ENCODE measurements around the gene CHCHD3.

The CHCHD3 gene

DNA sequence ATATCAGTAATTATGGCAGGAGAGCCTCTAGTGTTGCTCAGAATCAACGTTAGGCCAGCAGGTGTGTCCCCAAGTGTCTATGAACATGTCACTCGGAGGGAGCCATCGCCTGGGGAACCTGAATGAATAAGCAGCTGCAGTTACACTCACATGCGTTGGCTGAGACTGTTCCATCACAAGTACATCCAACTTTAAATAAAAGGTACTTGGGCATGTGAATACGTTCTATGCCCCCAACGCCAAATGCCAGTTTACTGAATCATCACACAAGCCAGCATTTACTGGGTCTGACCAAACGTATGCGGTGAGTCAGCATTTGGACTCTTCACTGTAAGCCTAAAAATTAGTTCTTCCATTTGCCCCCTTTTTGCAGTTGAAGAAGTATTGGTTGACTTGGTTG is 298.1 kb downstream of the CHCHD3 start:
- Histone ChIP-seq H3K27me3 (replicated peaks; ENCODE audit: control insufficient read depth, insufficient read depth, low read length) (no peaks in the 10 kb centered on the region), H3K36me3 (ENCODE audit: control insufficient read depth, insufficient read depth, low read length) (no peaks in the 10 kb centered on the region; the same call in none of the 2 replicates), H3K4me3 (replicated peaks; ENCODE audit: low read depth, low read length) (no peak overlapping the region)
- DNase-seq (ENCODE audit: extremely low read depth, insufficient read length) = no peak
- TF ChIP-seq, protein P1, sequence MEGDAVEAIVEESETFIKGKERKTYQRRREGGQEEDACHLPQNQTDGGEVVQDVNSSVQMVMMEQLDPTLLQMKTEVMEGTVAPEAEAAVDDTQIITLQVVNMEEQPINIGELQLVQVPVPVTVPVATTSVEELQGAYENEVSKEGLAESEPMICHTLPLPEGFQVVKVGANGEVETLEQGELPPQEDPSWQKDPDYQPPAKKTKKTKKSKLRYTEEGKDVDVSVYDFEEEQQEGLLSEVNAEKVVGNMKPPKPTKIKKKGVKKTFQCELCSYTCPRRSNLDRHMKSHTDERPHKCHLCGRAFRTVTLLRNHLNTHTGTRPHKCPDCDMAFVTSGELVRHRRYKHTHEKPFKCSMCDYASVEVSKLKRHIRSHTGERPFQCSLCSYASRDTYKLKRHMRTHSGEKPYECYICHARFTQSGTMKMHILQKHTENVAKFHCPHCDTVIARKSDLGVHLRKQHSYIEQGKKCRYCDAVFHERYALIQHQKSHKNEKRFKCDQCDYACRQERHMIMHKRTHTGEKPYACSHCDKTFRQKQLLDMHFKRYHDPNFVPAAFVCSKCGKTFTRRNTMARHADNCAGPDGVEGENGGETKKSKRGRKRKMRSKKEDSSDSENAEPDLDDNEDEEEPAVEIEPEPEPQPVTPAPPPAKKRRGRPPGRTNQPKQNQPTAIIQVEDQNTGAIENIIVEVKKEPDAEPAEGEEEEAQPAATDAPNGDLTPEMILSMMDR (IDR thresholded peaks at IDR 0.05; ENCODE audit: insufficient read depth, low read length, poor library complexity, severe bottlenecking) = no peak

DNA sequence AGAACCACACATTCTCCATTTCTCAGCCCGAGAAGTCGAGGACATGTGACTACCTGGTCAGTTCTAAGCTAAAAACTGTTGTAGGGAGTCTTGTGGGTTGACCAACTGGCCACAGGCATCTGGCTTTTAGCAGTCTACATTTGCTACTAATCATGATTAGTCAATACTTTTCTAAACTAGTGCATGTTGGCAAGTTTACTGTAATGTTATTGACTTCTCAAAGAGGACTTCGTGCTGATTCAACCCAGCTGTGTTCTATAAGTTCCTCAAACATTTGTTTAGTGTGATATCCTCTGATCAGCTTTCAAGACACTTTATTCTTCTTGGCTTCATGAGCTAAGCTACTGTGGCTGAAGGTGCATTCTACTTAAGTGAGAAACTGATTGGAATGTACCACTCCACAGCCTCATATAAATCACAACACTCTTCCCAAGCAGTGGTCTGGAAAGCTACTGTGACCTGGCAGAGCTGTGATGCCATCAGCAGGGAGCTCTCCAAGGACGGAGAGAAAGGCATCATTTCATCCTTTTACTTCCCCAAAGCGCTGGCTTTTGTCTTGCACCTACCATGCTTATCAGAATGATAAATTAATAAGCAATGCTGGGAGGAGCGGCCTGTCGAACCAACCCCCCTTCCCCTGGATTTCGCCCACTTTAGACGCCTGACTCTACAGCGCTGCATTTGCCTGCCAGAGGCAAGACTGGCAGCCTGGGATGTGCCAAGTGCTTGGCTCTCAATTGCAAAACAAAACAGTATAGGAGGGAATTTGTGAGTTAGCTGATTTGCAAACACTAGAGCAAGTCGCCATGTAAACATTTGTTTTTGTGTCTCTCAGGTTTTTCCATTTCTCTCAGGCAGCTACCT is 298.9 kb downstream of the CHCHD3 start:
- no peak overlapping the region for H3K4me3 ChIP-seq (replicated peaks; ENCODE audit: low read depth, low read length)
- H3K36me3 ChIP-seq (ENCODE audit: control insufficient read depth, insufficient read depth, low read length) = no peaks in the 10 kb centered on the region; the same call in none of the 2 replicates
- H3K27me3 ChIP-seq (replicated peaks; ENCODE audit: control insufficient read depth, insufficient read depth, low read length) = no peaks in the 10 kb centered on the region
- no peak for DNase-seq (ENCODE audit: extremely low read depth, insufficient read length)
- TF ChIP-seq, protein P1 (IDR thresholded peaks at IDR 0.05; ENCODE audit: insufficient read depth, low read length, poor library complexity, severe bottlenecking) = no peak

DNA sequence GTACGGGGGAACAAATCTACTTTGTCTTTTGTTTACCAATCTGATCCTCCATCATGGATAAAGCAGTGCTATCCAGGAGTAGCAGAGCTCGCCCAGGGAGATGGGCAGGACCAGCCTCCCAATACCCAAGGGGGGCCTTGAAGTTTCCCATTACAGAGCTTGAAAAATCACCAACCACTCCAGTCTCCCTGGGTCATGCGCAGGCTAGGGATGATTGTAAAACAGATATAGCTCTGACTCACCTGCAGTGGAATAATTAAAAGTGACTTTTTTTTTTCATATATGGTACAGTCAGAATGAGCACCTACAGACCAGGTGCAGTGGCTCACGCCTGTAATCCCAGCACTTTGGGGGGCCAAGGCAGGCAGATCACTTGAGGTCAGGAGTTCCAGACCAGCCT is 301.1 kb downstream of the CHCHD3 start:
- Histone ChIP-seq H3K4me3 (replicated peaks; ENCODE audit: low read depth, low read length) (no peak overlapping the region), H3K36me3 (ENCODE audit: control insufficient read depth, insufficient read depth, low read length) (no peaks in the 10 kb centered on the region; the same call in 1 of the 2 replicates), H3K27me3 (replicated peaks; ENCODE audit: control insufficient read depth, insufficient read depth, low read length) (no peaks in the 10 kb centered on the region; the same call in 1 of the 2 replicates)
- no peak for DNase-seq (ENCODE audit: extremely low read depth, insufficient read length)
- TF ChIP-seq, protein P1 (IDR thresholded peaks at IDR 0.05; ENCODE audit: insufficient read depth, low read length, poor library complexity, severe bottlenecking) = no peak

DNA sequence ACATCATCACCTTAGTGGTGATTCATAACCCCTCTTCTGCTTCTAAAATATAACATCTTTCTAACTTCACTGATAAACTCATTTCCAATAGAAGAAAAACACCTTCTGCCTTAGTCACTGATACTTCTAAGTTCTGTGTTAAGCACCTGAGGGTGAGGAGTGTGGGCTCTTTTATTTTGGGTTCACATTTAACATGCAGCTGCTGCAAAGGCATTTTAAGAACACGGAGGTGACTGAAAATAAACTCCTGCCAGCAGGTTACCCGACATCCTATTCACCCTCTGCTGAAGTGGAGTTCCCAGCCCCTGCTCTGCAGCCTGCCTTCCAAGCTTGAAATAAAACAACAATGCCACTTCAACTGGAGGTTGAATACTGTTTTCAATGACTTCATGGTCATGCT is 302.7 kb downstream of the CHCHD3 start:
- no peak for DNase-seq (ENCODE audit: extremely low read depth, insufficient read length)
- TF ChIP-seq, protein P1 (IDR thresholded peaks at IDR 0.05; ENCODE audit: insufficient read depth, low read length, poor library complexity, severe bottlenecking) = no peak

DNA sequence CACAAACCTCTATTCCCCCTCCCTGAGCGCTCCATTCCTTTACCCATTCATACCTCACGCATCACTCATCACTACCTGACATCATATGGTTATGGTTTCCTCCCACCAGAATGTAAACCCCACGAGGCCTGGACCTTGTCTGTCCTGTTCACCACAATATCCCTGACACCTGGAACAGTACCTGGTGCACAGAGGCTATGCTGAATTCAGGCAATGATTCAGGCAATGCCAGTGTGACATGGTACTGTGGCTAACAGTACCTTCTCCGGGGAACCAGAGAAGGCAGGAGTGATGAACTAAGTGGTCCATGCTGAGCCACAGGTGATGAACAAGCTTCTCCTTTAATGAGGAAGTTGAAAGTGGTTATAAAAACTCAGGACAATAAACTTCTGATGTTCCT is 303.1 kb downstream of the CHCHD3 start:
- DNase-seq (ENCODE audit: extremely low read depth, insufficient read length) = no peak
- TF ChIP-seq, protein P1 (IDR thresholded peaks at IDR 0.05; ENCODE audit: insufficient read depth, low read length, poor library complexity, severe bottlenecking) = no peak

More for the DNA sequence above, 302.7 kb downstream of the CHCHD3 start:
- no peaks in the 10 kb centered on the region; the same call in 1 of the 2 replicates for H3K27me3 ChIP-seq (replicated peaks; ENCODE audit: control insufficient read depth, insufficient read depth, low read length)
- no peak overlapping the region for H3K4me3 ChIP-seq (replicated peaks; ENCODE audit: low read depth, low read length)
- no peaks in the 10 kb centered on the region; the same call in 1 of the 2 replicates for H3K36me3 ChIP-seq (ENCODE audit: control insufficient read depth, insufficient read depth, low read length)

More for the DNA sequence above, 303.1 kb downstream of the CHCHD3 start:
- H3K27me3 ChIP-seq (replicated peaks; ENCODE audit: control insufficient read depth, insufficient read depth, low read length) = no peaks in the 10 kb centered on the region; the same call in 1 of the 2 replicates
- H3K4me3 ChIP-seq (replicated peaks; ENCODE audit: low read depth, low read length) = no peak overlapping the region
- H3K36me3 ChIP-seq (ENCODE audit: control insufficient read depth, insufficient read depth, low read length) = no peaks in the 10 kb centered on the region; the same call in 1 of the 2 replicates

Measured in GM06990 (cell line).